Measurements from ENCODE around the gene C1orf185. TPM values are rescaled to one million over a fixed set of nuclear protein-coding genes. Genes with fewer than 3 reads are reported as not detected.

The C1orf185 gene
- not detected in 2 replicates for total RNA-seq (2011; cell fraction: chromatin; rRNA removed; ENCODE audit: low replicate concordance)
- total RNA-seq (2011; cell fraction: nucleolus; rRNA removed) = not detected in 2 replicates
- not detected in 2 replicates for total RNA-seq (2011; cell fraction: nucleoplasm; rRNA removed)
- total RNA-seq (2014; rRNA removed) = not detected in 2 replicates
- not detected in 2 replicates for total RNA-seq (2014; rRNA removed; fragmentation: Illumina TruSeq; extraction: Trizol)
- not detected in 2 replicates for total RNA-seq (2015; rRNA removed; fragmentation: Illumina TruSeq; extraction: Trizol)
- not detected in 2 replicates for total RNA-seq (2021)
- polyA plus RNA-seq (2011; rRNA removed) = not detected in 2 replicates
- polyA plus RNA-seq (2011; cell fraction: cytosol; rRNA removed) = not detected in 2 replicates
- not detected in 2 replicates for polyA plus RNA-seq (2011; cell fraction: nucleus; rRNA removed)
- polyA plus RNA-seq (2012) = not detected in 2 replicates
- polyA plus RNA-seq (2014; fragmentation: Illumina TruSeq; extraction: Trizol) = not detected in 2 replicates
- polyA plus RNA-seq (2014; fragmentation: Nextera tagmentation; extraction: Ambion mirVana) = not detected
- not detected in 2 replicates for polyA plus RNA-seq (2014; rRNA removed)
- not detected in 2 replicates for polyA minus RNA-seq (2011; rRNA and poly(A)+ RNA removed)
- not detected in 2 replicates for polyA minus RNA-seq (2011; cell fraction: cytosol; rRNA and poly(A)+ RNA removed)
- not detected in 2 replicates for polyA minus RNA-seq (2011; cell fraction: nucleus; rRNA and poly(A)+ RNA removed)
- Bru-seq, nascent RNA = not detected
- percentile 6 among the genes with signal in this experiment for BruChase-seq, experiment 1, labeled RNA remaining after a 2-hour chase
- percentile 6 among the genes with signal in this experiment for BruChase-seq, experiment 2, labeled RNA remaining after a 6-hour chase
- long read RNA-seq, experiment 1 = 0 reads
- long read RNA-seq, experiment 2 = 0 reads
- long read RNA-seq, experiment 3 = 0 reads

GRCh38 chr1:51101976-51102375, at the start of gene C1orf185:
TSS of gene C1orf185 (plus strand) at chr1:51102228. CDS start at chr1:51102234, 6 bp downstream.
- intact Hi-C loops (cut with micrococcal nuclease) (no loop called here), in situ Hi-C loops (cut with MboI) (no loop called here)
- FAIRE-seq = no peak
- Histone ChIP-seq H4K20me1 (replicated peaks; ENCODE audit: control insufficient read depth, insufficient read depth, low read length) (no peaks in the 10 kb centered on the region), H3K9me1 (ENCODE audit: control insufficient read depth, insufficient read depth, low read length) (no peaks in the 10 kb centered on the region), H3K4me2 (ENCODE audit: insufficient read depth, low read length) (no peak within 1 kb of the TSS), H3K9ac (ENCODE audit: insufficient read depth in 1 of 2, low read depth in 2 of 2, low read length in 2 of 2) (no peak within 1 kb of the TSS), H3K9me3 (replicated peaks; ENCODE audit: control insufficient read depth, insufficient read depth, low read depth, low read length) (no peaks in the 10 kb centered on the region), H3K27ac (ENCODE audit: extremely low read depth, low read depth, low read length) (no peak within 1 kb of the TSS), H3K36me3 (ENCODE audit: control insufficient read depth, insufficient read depth, low read length) (no peaks in the 10 kb centered on the region), H3K4me3 (no peak within 1 kb of the TSS), H3K79me2 (ENCODE audit: control insufficient read depth, insufficient read depth, low read length) (no peaks in the 10 kb centered on the region), H3K27me3 (ENCODE audit: control insufficient read depth in 2 of 2, insufficient read depth in 2 of 2, low read length in 2 of 2) (no peaks in the 10 kb centered on the region; a peak in 1 of 5 replicates), H2AFZ (ENCODE audit: low read depth, low read length) (no peak within 1 kb of the TSS), H3K4me1 (replicated peaks in 1 of 2; ENCODE audit: control insufficient read depth in 2 of 2, insufficient read depth in 2 of 2, low read length in 2 of 2) (no peaks in the 10 kb centered on the region)
- CTCF ChIA-PET (ENCODE audit: low intra/inter-chr PET ratio) = no interaction called here
- BruUV-seq (replicated peaks) = no TSS peak
- DNase-seq (ENCODE audit: extremely low read depth in 1 of 4, low spot score in 3 of 4) = peak in 2 of 4 experiments; percentile 14 to 22
- POLR2A ChIA-PET = interaction anchor here (1.0 to 1.9 kb wide), 3 partner anchors 8 to 24 kb away, joined by 3 to 5 read pairs (median 4); no protein-coding TSS in a partner anchor
- WGBS (ENCODE audit: insufficient coverage, low coverage, missing lambda C conversion rate) = 1% methylated on average over 4 of the region's 4 CpGs
- no peak for ATAC-seq
- 0 out of 2 replicates have a peak, but pooled peaks have one; percentile 18 for TF ChIP-seq ATF3 (IDR thresholded peaks at IDR 0.05)
- no peak for TF ChIP-seq ATF3 (CRISPR knock-in tag; conservative IDR thresholded peaks at IDR 0.05)
- no peak for TF ChIP-seq SMARCB1 (IDR thresholded peaks at IDR 0.05; ENCODE audit: insufficient read length, low read depth)
- TF ChIP-seq U2AF1 (optimal IDR thresholded peaks at IDR 0.05; ENCODE audit: low read depth, low read length) = no peak
- TF ChIP-seq TOE1 (IDR thresholded peaks at IDR 0.05; ENCODE audit: borderline replicate concordance) = no peak
- TF ChIP-seq TOE1 (CRISPR knock-in tag; IDR thresholded peaks at IDR 0.05; ENCODE audit: borderline replicate concordance, low read depth) = no peak
- no peak for TF ChIP-seq ZNF175 (CRISPR knock-in tag; IDR thresholded peaks at IDR 0.05; ENCODE audit: low read depth)
- no peak for TF ChIP-seq SNRNP70 (optimal IDR thresholded peaks at IDR 0.05; ENCODE audit: low read depth, low read length)
- no peak for TF ChIP-seq ZNF75A (CRISPR knock-in tag; IDR thresholded peaks at IDR 0.05)
- no peak for TF ChIP-seq CTCFL (IDR thresholded peaks at IDR 0.05; ENCODE audit: borderline replicate concordance, insufficient read depth, low read depth, low read length, poor library complexity, severe bottlenecking)
- no peak for TF ChIP-seq PYGO2 (tag; IDR thresholded peaks at IDR 0.05)
- TF ChIP-seq PTRF (tag; IDR thresholded peaks at IDR 0.05) = no peak
- no peak for TF ChIP-seq DNMT1 (IDR thresholded peaks at IDR 0.05)
- no peak for TF ChIP-seq POLR2AphosphoS2 (IDR thresholded peaks at IDR 0.05; ENCODE audit: low read length)
- TF ChIP-seq ZNF263 (CRISPR knock-in tag; IDR thresholded peaks at IDR 0.05; ENCODE audit: borderline replicate concordance) = no peak
- TF ChIP-seq TEAD2 (tag; IDR thresholded peaks at IDR 0.05) = no peak
- TF ChIP-seq SAFB2 (IDR thresholded peaks at IDR 0.05; ENCODE audit: borderline replicate concordance, low read depth, low read length, severe bottlenecking) = no peak
- peak; percentile 14; the same call in 1 of the 2 replicates for TF ChIP-seq RAD51 (IDR thresholded peaks at IDR 0.05; ENCODE audit: borderline replicate concordance, low read depth)

All from K562 (cell line).